A549 treated with AZD2906 at 1 μM for 4 hours (cell line): ENCODE results near the gene UNC79. TPM values are rescaled to one million over a fixed set of nuclear protein-coding genes. Genes with fewer than 3 reads are reported as not detected.

Source experiments
- total RNA-seq: library from RNA; stranded (reverse); fragments of 200-300 nt; extraction: Qiagen RNA extraction; gene quantifications from 5 replicates; pipeline ENCODE4 v1.2.3, GENCODE V29; 2022

The UNC79 gene
- 0.01 to 0.02 TPM (median 0.02 TPM) in 5 replicates for total RNA-seq

DNA sequence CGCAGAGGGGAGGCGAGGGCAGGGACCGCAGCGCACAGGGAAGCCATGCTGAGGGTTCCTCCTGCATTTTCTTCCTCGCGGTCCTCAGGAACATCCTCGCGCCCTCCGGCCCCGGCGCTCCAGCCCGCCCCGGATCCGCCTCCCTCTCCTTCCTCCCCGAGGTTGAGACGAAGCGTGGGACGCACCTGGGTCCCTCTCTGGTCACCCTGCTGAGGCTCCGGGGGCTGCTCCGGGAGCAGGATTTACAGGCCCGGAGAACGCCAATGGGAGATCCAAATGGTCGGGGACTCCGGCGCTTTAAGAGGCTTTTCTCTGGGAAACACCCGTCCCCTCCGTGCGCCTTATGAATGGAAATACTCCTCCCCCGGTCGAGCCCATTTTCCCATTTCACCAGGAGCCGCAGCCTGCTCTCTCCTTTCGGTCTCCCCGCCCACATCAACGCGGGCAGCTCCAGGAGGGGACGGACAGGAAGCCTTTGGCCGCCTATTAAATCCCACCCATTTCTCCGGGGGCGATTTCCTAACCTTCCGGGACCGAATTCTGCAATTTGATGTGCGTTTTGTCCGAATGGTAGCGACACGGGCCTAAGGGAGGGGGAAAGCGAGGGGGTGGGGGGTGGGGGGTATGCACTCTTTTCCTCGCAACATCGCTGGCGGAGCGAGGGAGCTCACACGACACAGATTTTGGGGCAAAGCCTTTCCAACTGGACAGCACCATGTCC is at the start of gene UNC79:
TSS of gene UNC79 (plus strand) at position 625 of the 721 bp plus-strand sequence. CDS start at position 716, 91 bp downstream.

Other genes with a start within 250 kb of the UNC79 start
- 11.3 to 14.0 TPM (median 13.5 TPM) in 5 replicates for gene MOAP1, start 246.0 kb upstream of the UNC79 start, total RNA-seq
- gene LYSET, start 245.6 kb upstream of the UNC79 start, total RNA-seq, result 32.4 to 35.7 TPM (median 34.9 TPM) in 5 replicates
- gene GON7, start 223.9 kb upstream of the UNC79 start, total RNA-seq, result 13.7 to 16.2 TPM (median 15.3 TPM) in 5 replicates
- 22.8 to 35.0 TPM (median 24.2 TPM) in 5 replicates for gene UBR7, start 223.7 kb upstream of the UNC79 start, total RNA-seq
- 10.5 to 12.1 TPM (median 10.8 TPM) in 5 replicates for gene BTBD7, start 97.9 kb upstream of the UNC79 start, total RNA-seq
- not detected in 5 replicates for gene COX8C, start 83.8 kb upstream of the UNC79 start, total RNA-seq